Right lobe of liver (tissue), 4 donors: ENCODE results near the gene CCDC182.

Experiments used
- POLR2A ChIP-seq: fragments of 450-650 bp; IDR thresholded peaks from one replicate; pipeline ENCODE4 v1.6.1; 2017; ENCODE audit warnings: antibody characterized with exemption, mild to moderate bottlenecking
- TF ChIP-seq, protein P1 (sequence below), 4 donors: fragments of 200-600 bp in 3 of 4; fragments of 450-650 bp in 1 of 4; IDR thresholded peaks; one replicate each; pipeline versions ENCODE4 v1.5.1 to v1.8.0; 2016 to 2022; ENCODE audit warnings: antibody characterized with exemption in 4 of 4, mild to moderate bottlenecking in 2 of 4
- donor health status: DM: no; HTN: no; CAD: no.
- donor health status: DM: no; HTN: no; CAD: no.
- donor health status: DM: no; HTN: yes; CAD: no.

DNA sequence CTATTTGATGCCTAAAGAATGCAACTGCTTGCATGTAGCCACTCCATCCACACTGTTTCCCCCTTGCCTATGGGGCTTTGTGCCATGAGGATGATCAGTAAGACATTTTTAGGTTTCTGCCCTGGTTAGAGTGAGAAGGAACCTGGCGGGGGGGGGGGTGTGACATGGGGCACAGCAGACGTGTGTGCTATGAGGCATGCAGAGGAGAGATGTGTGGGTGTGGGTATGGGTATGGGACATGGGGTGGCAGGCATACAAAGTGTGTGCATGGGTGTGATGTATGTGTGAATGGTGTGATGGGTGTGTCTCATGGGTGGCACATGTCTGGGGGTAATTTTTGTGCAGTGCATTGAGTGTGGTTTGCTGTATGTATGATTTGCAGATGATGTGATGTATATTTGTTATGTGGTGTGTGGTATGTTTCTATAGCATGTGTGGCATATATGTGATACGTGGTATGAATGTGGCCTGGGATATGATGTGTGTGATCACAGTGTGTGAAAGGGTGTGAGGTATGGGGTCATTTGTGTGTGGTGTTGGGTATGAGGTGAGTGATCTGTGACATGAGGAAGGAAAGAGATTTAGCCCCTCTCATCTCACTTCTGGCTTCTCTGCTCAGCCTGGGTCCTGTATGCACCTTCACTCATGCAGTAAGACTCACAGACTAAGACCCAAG lies 14.9 kb downstream of the CCDC182 start:
- TF ChIP-seq, protein P1, sequence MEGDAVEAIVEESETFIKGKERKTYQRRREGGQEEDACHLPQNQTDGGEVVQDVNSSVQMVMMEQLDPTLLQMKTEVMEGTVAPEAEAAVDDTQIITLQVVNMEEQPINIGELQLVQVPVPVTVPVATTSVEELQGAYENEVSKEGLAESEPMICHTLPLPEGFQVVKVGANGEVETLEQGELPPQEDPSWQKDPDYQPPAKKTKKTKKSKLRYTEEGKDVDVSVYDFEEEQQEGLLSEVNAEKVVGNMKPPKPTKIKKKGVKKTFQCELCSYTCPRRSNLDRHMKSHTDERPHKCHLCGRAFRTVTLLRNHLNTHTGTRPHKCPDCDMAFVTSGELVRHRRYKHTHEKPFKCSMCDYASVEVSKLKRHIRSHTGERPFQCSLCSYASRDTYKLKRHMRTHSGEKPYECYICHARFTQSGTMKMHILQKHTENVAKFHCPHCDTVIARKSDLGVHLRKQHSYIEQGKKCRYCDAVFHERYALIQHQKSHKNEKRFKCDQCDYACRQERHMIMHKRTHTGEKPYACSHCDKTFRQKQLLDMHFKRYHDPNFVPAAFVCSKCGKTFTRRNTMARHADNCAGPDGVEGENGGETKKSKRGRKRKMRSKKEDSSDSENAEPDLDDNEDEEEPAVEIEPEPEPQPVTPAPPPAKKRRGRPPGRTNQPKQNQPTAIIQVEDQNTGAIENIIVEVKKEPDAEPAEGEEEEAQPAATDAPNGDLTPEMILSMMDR (IDR thresholded peaks at IDR 0.05) = no peak
- TF ChIP-seq POLR2A = no peak
